ENCODE data around the gene TTC3.
"Not testable (repeated sequence)": the region's sequence is repeated elsewhere in the genome, so short reads cannot be mapped to it uniquely, and the experiment has no call there.

TTC3 gene

DNA sequence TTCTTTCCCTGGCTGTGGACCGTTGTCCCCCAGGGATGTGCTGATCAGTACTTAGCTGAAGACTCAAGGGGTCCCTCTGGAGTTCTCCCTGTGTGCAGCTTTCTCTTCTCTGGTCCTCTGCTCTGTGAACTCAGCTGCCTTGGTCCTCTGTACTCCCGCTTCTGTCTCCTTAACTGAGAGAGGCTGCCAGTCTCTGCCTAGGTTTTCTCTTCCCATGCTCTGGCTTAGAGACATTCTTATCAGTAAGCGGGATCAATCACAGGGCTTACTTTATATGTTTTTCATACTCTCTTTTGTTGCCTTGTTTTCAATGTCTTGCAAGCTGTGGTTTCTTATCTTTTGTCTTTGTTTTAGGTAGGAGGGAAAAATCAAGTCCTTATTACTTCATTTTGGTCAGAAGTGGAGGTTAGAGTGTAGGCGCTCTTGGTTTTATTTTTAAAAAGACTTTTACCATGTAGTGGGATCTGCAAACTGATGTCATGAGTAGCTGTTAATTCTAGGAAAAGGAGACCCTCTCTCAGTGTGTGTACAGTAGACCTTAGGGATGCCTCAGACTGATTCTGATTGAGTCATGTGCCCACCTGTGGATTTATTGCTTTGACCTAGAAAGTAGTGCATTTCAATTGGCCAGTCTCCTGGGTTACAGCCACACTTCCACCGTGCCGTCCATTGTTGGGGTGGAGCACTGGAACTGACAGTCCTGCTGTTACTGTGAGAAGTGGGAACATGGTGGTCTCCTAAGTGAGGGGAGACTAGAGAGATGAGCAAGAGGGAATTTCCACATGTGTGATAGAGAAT lies 46.6 kb downstream of the TTC3 start:
- no peaks in the 10 kb centered on the region for H3K9me3 ChIP-seq
- H3K36me3 ChIP-seq (replicated peaks): 0 out of 2 replicates have a peak, but pooled peaks cover 4% of the 10 kb centered on the region
- no peak overlapping the region for H3K4me3 ChIP-seq
- in situ Hi-C loops (cut with MboI; ENCODE audit: low sequenced_read_pairs): no loop called here
- H3K4me1 ChIP-seq: no peaks in the 10 kb centered on the region
- DNase-seq (ENCODE audit: low spot score in 2 of 2): no peak
- H3K27me3 ChIP-seq (ENCODE audit: low read depth): no peaks in the 10 kb centered on the region

GRCh38 chr21:37128076-37128475 lies 55.0 kb downstream of the TTC3 start:
- in situ Hi-C loops (cut with MboI; ENCODE audit: low sequenced_read_pairs): no loop called here
- Histone ChIP-seq H3K4me3 (no peak overlapping the region), H3K9me3 (no peaks in the 10 kb centered on the region), H3K4me1 (no peaks in the 10 kb centered on the region), H3K27me3 (ENCODE audit: low read depth) (no peaks in the 10 kb centered on the region), H3K36me3 (replicated peaks) (peaks cover 9% of the 10 kb centered on the region)
- DNase-seq (ENCODE audit: low spot score in 2 of 2): no peak

GRCh38 chr21:37130971-37131370 lies 57.9 kb downstream of the TTC3 start:
- Histone ChIP-seq H3K4me1 (no peaks in the 10 kb centered on the region), H3K36me3 (replicated peaks) (peaks cover 12% of the 10 kb centered on the region), H3K4me3 (no peak overlapping the region), H3K27me3 (ENCODE audit: low read depth) (no peaks in the 10 kb centered on the region), H3K9me3 (no peaks in the 10 kb centered on the region)
- DNase-seq (ENCODE audit: low spot score in 2 of 2): no peak
- in situ Hi-C loops (cut with MboI; ENCODE audit: low sequenced_read_pairs): no loop called here

- no peak overlapping the region for H3K4me3 ChIP-seq
- DNase-seq (ENCODE audit: low spot score in 2 of 2): no peak
- H3K4me1 ChIP-seq: peaks cover 16% of the 10 kb centered on the region
- in situ Hi-C loops (cut with MboI; ENCODE audit: low sequenced_read_pairs): no loop called here
- no peaks in the 10 kb centered on the region for H3K27me3 ChIP-seq (ENCODE audit: low read depth)
- peaks cover 28% of the 10 kb centered on the region for H3K36me3 ChIP-seq (replicated peaks)
- H3K9me3 ChIP-seq: no peaks in the 10 kb centered on the region
Observed at GRCh38 chr21:37136261-37136660, 63.2 kb downstream of the TTC3 start.

DNA sequence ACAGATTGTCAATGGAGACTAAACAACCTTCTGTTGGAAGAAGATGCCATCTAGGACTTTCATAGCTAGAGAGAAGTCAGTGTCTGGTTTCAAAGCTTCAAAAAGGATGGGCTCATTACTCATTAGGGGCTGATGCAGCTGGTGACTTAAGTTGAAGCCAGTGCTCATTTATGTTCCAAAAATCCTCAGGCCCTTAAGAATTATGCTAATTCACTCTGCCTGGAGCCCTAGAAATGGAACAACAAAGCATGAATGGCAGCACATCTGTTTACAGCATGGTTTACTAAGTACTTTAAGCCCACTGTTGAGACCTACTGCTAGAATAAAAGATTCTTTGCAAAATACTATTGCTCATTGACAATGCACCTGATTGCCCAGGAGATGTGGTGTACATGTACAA lies 63.7 kb downstream of the TTC3 start:
- Histone ChIP-seq H3K27me3 (ENCODE audit: low read depth) (no peaks in the 10 kb centered on the region), H3K9me3 (no peaks in the 10 kb centered on the region), H3K36me3 (replicated peaks) (peaks cover 28% of the 10 kb centered on the region), H3K4me1 (peaks cover 16% of the 10 kb centered on the region), H3K4me3 (no peak overlapping the region)
- in situ Hi-C loops (cut with MboI; ENCODE audit: low sequenced_read_pairs): no loop called here
- no peak for DNase-seq (ENCODE audit: low spot score in 2 of 2)

GRCh38 chr21:37139154-37139553 lies 66.1 kb downstream of the TTC3 start:
- no peaks in the 10 kb centered on the region for H3K9me3 ChIP-seq
- peaks cover 28% of the 10 kb centered on the region for H3K36me3 ChIP-seq (replicated peaks)
- no peak for DNase-seq (ENCODE audit: low spot score in 2 of 2)
- peaks cover 16% of the 10 kb centered on the region for H3K4me1 ChIP-seq
- in situ Hi-C loops (cut with MboI; ENCODE audit: low sequenced_read_pairs): no loop called here
- H3K27me3 ChIP-seq (ENCODE audit: low read depth): no peaks in the 10 kb centered on the region
- H3K4me3 ChIP-seq: no peak overlapping the region

DNA sequence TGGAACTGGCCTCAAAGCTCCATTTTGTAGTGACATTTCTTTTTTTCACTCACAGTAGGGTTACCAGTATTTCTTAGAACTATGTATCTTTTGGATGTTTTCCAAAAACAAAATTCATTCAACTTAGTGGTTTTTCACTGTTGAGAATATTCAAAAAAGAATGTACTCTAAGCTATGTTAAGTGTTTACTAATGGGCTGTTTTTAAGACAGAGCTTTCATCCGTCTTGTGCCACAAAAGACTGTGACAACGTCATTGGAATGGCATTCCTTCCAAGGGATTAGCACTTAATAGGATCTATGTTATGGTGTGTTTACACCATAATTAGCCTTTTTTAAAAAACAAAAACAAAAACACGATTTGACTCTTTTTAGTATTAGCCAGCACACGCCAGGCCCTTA lies 66.8 kb downstream of the TTC3 start:
- Histone ChIP-seq H3K4me1 (peaks cover 17% of the 10 kb centered on the region), H3K9me3 (no peaks in the 10 kb centered on the region), H3K4me3 (no peak overlapping the region), H3K27me3 (ENCODE audit: low read depth) (no peaks in the 10 kb centered on the region), H3K36me3 (replicated peaks) (peaks cover 28% of the 10 kb centered on the region)
- peak; percentile 68 to 96 for DNase-seq (ENCODE audit: low spot score in 2 of 2)
- in situ Hi-C loops (cut with MboI; ENCODE audit: low sequenced_read_pairs): no loop called here

DNA sequence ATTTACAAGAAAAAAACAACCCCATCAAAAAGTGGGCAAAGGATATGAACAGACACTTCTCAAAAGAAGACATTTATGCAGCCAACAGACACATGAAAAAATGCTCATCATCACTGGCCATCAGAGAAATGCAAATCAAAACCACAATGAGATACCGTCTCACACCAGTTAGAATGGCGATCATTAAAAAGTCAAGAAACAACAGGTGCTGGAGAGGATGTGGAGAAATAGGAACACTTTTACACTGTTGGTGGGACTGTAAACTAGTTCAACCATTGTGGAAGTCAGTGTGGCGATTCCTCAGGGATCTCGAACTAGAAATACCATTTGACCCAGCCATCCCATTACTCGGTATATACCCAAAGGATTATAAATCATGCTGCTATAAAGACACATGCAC lies 70.3 kb downstream of the TTC3 start:
- not testable (repeated sequence) for H3K36me3 ChIP-seq (replicated peaks)

DNA sequence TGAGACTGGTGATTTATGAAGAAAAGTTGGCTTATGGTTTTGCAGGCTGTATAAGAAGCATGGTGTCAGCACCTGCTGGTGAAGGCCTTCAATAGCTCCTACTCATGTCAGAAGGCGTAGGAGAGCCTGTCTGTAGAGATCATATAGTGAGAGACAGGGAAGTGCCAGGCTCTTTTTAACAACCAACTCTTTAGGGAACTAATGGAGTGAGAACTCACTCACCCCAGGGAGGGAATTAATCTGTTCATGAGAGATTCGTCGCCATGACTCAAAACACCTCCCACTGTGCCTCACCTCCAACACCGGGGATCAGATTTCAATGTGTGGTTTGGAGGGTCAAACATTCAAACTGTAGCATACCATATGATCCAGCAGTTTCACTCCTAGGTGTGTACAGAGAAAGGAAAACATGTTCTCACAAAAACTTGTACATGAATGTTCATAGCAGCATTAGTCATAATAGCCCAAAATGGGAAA lies 72.6 kb downstream of the TTC3 start:
- peaks cover 10% of the 10 kb centered on the region for H3K36me3 ChIP-seq (replicated peaks)
- in situ Hi-C loops (cut with MboI; ENCODE audit: low sequenced_read_pairs): no loop called here
- no peaks in the 10 kb centered on the region for H3K27me3 ChIP-seq (ENCODE audit: low read depth)
- H3K9me3 ChIP-seq: no peaks in the 10 kb centered on the region
- H3K4me1 ChIP-seq: peaks cover 6% of the 10 kb centered on the region
- H3K4me3 ChIP-seq: no peak overlapping the region
- DNase-seq (ENCODE audit: low spot score in 2 of 2): no peak

More for the DNA sequence above, 70.3 kb downstream of the TTC3 start:
- H3K9me3 ChIP-seq; H3K27me3 ChIP-seq (ENCODE audit: low read depth); DNase-seq (ENCODE audit: low spot score in 2 of 2); H3K4me3 ChIP-seq; in situ Hi-C loops (cut with MboI; ENCODE audit: low sequenced_read_pairs): not testable (repeated sequence)
- H3K4me1 ChIP-seq: peaks cover 22% of the 10 kb centered on the region

- peaks cover 12% of the 10 kb centered on the region for H3K36me3 ChIP-seq (replicated peaks)
Observed at GRCh38 chr21:37146320-37147235, 73.5 kb downstream of the TTC3 start.

GRCh38 chr21:37149411-37149810 lies 76.4 kb downstream of the TTC3 start:
- H3K4me3 ChIP-seq: no peak overlapping the region
- H3K9me3 ChIP-seq: no peaks in the 10 kb centered on the region
- peaks cover 22% of the 10 kb centered on the region for H3K36me3 ChIP-seq (replicated peaks)
- DNase-seq (ENCODE audit: low spot score in 2 of 2): no peak
- H3K27me3 ChIP-seq (ENCODE audit: low read depth): no peaks in the 10 kb centered on the region
- peaks cover 17% of the 10 kb centered on the region for H3K4me1 ChIP-seq
- in situ Hi-C loops (cut with MboI; ENCODE audit: low sequenced_read_pairs): no loop called here

More at GRCh38 chr21:37146320-37147235, 73.5 kb downstream of the TTC3 start:
- H3K4me1 ChIP-seq: peaks cover 6% of the 10 kb centered on the region
- no peak overlapping the region for H3K4me3 ChIP-seq
- in situ Hi-C loops (cut with MboI; ENCODE audit: low sequenced_read_pairs): no loop called here
- no peak for DNase-seq (ENCODE audit: low spot score in 2 of 2)
- no peaks in the 10 kb centered on the region for H3K9me3 ChIP-seq
- H3K27me3 ChIP-seq (ENCODE audit: low read depth): no peaks in the 10 kb centered on the region

DNA sequence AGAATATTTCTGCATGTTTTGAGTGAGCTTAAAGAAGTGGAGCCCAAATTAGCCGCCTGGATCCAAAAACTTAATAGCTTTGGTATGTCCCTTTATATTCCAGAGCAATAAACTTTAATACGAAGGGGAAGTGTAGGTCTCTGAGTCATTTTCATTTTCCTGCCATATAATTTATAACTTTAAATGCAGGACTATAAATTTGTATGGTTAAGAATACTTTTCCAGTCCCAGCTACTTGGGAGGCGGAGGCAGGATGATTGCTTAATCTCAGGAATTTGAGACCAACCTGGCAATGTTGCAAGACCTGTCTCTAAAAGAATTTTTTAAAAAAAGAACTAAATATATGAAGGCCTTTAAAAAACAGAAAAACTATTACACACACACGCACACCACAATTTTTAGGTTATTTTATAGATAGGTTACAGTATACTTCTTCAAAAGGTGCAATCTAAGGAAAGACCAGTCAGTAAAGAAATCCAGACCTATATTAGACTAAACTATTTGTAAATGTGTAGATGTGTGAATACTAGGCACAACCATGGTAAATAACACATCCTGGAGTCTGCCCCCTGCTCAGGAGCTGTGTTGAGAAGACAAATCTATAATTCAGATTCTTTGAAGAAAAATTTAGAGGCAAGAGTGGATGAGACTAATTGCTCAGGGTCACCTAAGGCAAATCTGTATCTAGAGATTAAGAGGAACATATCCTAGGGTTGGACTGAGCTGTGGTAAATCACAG lies 80.3 kb downstream of the TTC3 start:
- Histone ChIP-seq H3K27me3 (ENCODE audit: low read depth) (no peaks in the 10 kb centered on the region), H3K9me3 (no peaks in the 10 kb centered on the region), H3K36me3 (replicated peaks) (peaks cover 17% of the 10 kb centered on the region), H3K4me3 (no peak overlapping the region), H3K4me1 (peaks cover 22% of the 10 kb centered on the region)
- no peak for DNase-seq (ENCODE audit: low spot score in 2 of 2)
- in situ Hi-C loops (cut with MboI; ENCODE audit: low sequenced_read_pairs): no loop called here

DNA sequence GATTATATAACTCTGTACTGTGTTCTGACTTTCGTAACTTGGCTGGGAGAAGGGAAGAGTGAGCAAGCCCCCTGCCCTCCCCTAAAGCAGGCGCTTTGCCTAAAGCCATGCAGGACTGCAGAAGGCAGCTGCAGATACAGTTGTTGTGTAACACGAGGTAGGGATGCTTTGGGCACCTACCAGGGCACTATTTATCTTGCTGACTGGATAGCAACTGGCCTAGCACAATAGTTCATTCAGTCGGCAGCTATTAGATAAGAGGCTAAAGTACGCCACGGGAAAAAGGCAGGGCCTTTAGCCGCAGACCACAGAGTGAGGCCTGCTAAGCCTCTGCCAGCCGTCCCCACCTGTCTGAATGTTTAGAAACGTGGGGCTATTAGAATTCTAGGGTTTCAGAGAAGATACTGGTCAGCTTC lies 80.9 kb downstream of the TTC3 start:
- Histone ChIP-seq H3K9me3 (no peaks in the 10 kb centered on the region), H3K4me1 (peaks cover 22% of the 10 kb centered on the region), H3K4me3 (no peak overlapping the region), H3K36me3 (replicated peaks) (peaks cover 17% of the 10 kb centered on the region), H3K27me3 (ENCODE audit: low read depth) (no peaks in the 10 kb centered on the region)
- in situ Hi-C loops (cut with MboI; ENCODE audit: low sequenced_read_pairs): no loop called here
- no peak for DNase-seq (ENCODE audit: low spot score in 2 of 2)
